ENCODE measurements around the gene PGAM1. TPM values are rescaled to one million over a fixed set of nuclear protein-coding genes. Genes with fewer than 3 reads are reported as not detected.
A peak's percentile ranks its signal among the peaks of the same experiment; 100 is the strongest.
"Not testable (repeated sequence)": the region's sequence is repeated elsewhere in the genome, so short reads cannot be mapped to it uniquely, and the experiment has no call there.

PGAM1 gene
- total RNA-seq, 1 experiment from 2014 or later = 846 TPM

DNA sequence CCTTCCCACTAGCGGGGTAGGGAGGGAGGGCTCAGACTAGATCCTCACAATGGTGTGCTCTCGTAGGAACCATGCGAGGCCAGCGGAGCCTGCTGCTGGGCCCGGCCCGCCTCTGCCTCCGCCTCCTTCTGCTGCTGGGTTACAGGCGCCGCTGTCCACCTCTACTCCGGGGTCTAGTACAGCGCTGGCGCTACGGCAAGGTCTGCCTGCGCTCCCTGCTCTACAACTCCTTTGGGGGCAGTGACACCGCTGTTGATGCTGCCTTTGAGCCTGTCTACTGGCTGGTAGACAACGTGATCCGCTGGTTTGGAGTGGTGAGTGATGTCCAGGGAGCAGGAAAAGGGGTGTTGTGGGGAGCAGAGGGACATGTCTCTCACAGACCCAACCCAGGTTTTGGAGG, 25.6 kb downstream of the PGAM1 start:
- no peak for DNase-seq (ENCODE audit: low spot score)
- in situ Hi-C loops (cut with HindIII; ENCODE audit: low sequenced_read_pairs) = no loop called here

DNA sequence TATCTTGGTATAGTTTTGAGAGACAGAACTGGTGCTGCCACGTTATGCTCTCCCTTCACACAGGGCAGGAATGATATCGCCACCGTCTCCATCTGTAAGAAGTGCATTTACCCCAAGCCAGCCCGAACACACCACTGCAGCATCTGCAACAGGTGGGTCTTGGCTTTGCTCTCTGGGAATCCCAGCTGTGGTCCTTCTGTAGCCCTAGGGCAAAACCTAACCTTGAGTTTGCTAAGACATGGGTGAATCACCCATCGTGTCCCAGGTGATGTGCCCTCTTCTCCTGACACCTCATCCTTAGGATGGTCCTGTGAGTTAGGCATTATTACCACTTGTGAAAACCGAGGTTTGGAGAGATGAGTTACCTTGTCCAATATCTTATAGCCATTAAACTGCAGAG, 26.4 kb downstream of the PGAM1 start:
- no peak for DNase-seq (ENCODE audit: low spot score)
- in situ Hi-C loops (cut with HindIII; ENCODE audit: low sequenced_read_pairs) = no loop called here

DNA sequence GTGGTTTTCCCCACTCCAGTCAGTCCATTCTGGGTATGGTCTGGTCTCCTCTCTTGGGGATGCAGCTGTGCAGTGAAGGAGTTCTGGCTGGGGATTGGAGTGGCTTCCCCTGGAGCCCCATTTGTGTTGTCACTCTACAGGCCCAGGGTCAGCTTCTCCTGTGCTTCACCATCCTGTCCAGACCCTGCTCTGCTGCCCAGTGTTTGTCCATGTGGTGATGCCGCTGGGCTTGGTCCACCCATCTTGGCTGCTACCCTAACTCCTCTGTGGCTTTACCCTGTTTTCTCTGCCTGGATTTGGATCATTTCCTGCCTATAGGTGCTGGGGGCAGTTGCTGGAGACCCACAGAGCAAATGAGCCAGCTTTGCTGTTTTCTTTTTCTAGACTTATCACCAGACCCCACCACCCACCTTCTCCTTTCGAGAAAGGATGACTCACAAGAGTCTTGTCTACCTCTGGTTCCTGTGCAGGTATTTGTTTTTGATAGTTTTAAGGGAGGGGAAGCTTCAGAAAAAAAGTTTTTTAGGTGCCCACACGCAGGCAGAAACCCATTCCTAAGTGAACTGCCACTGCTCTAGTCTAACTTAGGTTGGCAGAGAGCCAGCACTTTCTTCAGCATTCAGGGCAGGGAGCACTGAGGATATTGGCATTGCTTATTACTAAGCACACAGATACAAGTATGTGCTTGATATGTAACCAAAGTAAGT, 28.5 kb downstream of the PGAM1 start:
- in situ Hi-C loops (cut with HindIII; ENCODE audit: low sequenced_read_pairs) = no loop called here
- peak; percentile 28 for DNase-seq (ENCODE audit: low spot score)

DNA sequence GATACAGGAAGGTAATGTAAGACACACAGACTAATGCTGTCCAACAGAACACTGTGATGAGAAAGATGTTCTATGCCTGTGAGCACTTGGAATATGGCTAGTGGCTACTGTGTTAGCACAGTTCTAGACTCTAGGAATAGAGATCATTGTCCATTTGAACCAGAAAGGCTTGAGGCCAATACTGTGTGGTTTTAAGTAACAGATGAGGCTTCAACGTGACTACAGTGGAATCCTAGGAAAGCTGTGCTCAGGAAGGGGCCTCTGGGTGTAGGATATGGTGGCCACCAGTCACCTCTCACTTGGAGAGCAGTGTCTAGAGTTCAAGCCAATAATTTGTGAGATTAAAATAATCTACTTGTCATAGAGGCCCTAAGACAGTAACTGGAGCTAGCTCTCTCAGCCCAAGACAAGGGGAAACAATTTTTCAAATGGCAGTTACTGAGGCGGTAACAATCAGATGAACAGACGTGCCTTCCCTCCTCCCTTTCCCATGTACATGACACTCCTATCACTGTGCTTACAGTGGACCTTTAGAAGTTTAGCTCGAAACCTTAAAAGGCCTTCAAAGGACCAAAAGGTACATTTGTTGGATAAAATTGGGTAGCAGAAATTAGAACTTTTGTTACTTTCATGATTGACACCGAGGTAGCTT, 30.2 kb downstream of the PGAM1 start:
- in situ Hi-C loops (cut with HindIII; ENCODE audit: low sequenced_read_pairs) = no loop called here
- no peak for DNase-seq (ENCODE audit: low spot score)

DNA sequence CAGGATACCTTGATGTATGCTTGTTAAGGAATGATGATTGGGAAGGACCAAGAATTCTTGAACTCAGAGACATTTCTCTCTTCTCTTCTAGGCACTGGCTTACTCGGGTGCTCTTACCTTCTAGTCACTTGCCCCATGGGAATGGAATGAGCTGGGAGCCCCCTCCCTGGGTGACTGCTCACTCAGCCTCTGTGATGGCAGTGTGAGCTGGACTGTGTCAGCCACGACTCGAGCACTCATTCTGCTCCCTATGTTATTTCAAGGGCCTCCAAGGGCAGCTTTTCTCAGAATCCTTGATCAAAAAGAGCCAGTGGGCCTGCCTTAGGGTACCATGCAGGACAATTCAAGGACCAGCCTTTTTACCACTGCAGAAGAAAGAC, 30.7 kb downstream of the PGAM1 start:
- in situ Hi-C loops (cut with HindIII; ENCODE audit: low sequenced_read_pairs) = no loop called here
- DNase-seq (ENCODE audit: low spot score) = no peak

DNA sequence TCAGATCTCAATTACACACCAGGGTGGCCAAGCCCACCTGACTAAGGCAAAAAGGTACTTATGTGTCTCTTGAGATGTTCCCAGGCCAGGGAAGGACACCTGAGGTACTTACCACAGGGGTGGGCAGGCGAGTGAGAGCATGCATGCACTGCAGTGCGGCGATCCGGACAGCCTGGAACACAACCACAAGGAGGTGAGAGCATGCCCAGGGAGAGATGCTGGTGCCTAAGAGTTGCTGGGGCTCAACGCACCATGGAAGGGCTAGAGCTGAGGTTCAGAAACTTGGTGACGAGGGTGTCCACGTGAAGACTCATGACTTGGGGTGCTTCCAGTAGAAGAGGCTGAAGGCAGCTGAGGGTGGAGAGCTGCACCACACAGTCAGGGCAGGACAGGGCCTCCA, 33.1 kb downstream of the PGAM1 start:
- DNase-seq (ENCODE audit: low spot score) = no peak
- in situ Hi-C loops (cut with HindIII; ENCODE audit: low sequenced_read_pairs) = no loop called here

DNA sequence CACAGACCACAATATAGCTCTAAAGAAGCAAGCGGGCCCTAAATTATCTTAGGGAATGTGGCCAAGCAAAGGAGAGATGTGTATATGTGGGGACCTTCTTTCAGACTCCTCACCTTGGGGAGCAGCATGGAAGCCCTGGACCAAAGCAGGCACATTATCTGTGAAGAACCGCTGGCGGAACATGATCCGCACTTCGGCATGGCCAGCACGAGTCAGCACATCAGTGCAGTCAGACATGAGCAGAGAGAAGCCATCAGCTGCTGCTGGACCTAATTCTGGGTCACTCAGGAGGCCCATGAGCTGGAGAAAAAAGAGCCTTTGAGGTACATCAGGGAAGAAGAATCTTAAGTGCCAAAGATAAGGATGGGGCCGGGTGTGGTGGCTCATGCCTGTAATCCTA, 33.9 kb downstream of the PGAM1 start:
- in situ Hi-C loops (cut with HindIII; ENCODE audit: low sequenced_read_pairs) = no loop called here

DNA sequence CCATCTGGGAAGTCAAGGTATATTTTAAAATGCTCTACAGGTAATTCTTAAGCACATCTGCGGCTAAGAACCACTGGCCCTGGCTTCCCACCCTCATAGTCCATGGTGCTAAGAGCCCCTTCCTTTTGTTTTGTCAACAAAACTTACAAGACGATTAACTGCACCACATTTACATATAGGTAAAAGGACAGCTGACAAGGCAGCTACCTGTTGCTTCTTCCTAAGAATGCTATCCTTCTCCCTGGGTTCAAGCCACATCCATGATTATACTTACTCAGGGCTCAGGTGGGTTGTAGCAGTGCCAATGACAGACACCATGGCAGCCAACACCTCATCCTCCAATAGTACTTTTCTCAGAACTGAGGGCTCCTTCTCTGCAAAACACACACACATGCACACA, 36.3 kb downstream of the PGAM1 start:
- in situ Hi-C loops (cut with HindIII; ENCODE audit: low sequenced_read_pairs) = no loop called here
- DNase-seq (ENCODE audit: low spot score) = no peak

More for the DNA sequence above, 33.9 kb downstream of the PGAM1 start:
- no peak for DNase-seq (ENCODE audit: low spot score)

DNA sequence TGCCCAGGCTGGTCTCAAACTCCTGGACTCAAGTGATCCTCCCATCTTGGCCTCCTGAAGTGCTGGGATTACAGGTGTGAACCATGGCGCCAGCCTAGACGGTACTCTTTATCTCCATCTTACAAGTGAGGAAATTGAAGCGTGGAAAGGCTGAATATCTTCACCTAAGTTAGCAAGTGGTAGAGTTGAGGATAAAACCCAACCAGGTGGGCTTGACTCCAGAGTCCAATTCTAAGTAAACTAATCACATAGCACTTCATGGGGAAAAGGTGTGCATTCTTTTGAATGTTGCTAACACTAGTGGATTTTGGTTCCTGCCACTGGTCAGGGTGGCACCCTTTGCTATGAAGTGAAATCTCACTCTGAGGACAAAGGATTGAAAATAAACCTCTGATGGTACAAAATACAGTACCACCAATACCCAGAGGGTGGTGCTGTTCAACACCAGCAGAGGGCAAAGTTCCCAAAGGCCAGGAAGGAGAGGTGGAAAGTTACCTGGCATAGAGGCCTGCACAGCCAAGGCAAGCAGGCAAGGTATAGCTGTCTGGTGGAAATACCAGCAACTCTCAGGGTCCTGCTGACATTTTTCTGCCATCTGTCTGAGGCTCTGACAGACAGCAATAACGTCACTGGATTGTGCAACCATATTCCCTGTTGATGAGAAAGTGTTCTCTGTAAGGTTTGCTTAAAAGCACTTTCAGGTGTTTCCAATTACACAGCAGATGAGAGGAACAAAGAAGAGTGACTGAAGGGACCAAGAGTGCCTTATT, 37.6 kb downstream of the PGAM1 start:
- DNase-seq (ENCODE audit: low spot score) = peak; percentile 74
- in situ Hi-C loops (cut with HindIII; ENCODE audit: low sequenced_read_pairs) = no loop called here

DNA sequence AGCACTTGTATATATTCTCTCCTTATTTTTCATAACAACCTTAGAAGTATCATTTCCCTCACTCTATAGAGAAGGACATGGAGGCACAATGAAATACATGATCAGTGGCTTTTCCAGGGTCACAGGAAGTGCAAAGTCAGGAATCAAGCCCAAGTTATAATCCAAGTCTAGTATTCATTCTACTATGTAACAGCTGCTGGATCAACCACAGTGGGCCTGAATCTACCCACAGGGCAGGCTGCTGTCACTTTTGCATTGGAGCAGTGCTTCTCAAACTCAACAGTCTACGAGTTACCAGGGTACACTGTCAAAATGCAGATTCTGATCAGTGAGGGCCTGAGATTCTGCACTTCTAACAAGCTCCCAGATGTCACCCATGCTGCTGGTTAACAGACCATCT, 38.2 kb downstream of the PGAM1 start:
- DNase-seq (ENCODE audit: low spot score) = no peak
- in situ Hi-C loops (cut with HindIII; ENCODE audit: low sequenced_read_pairs) = no loop called here

DNA sequence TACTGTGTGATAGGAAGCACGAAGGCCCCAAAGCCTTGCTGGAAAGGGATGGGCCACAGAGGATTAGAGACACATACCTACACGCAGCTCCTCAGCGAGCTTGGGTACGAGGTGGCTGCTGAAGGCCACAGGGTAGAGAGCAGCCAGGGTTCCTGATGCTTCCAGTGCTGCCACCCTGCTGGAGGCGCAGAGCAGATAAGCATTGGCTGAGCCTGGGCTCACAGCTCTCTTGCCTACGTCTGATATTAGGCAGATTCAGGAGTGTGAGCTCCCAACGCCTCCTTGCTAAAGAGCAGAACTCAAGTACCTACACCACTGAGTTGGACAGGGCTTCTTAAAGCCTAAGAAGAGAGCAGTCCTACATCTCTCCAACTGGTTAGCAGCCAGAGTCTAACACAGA, 40.0 kb downstream of the PGAM1 start:
- DNase-seq (ENCODE audit: low spot score) = no peak
- in situ Hi-C loops (cut with HindIII; ENCODE audit: low sequenced_read_pairs) = no loop called here

DNA sequence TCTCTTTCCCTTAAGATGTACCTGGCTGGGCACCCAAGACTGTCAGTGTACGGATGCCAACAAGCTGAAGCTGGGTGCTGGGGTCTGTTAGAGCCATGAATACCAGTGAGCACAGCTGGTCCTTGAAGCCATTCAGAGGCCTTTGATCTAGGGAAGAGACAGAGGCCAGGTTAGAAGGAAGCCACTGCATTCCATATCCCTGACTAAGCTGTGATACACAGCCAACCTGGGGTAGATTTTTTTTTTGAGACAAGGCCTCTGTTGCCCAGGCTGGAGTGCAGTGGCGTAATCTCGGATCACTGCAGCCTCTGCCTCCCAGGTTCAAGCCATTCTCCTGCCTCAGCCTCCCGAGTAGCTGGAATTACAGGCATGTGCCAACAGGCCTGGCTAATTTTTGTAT, 40.8 kb downstream of the PGAM1 start:
- DNase-seq (ENCODE audit: low spot score) = no peak
- in situ Hi-C loops (cut with HindIII; ENCODE audit: low sequenced_read_pairs) = no loop called here

DNA sequence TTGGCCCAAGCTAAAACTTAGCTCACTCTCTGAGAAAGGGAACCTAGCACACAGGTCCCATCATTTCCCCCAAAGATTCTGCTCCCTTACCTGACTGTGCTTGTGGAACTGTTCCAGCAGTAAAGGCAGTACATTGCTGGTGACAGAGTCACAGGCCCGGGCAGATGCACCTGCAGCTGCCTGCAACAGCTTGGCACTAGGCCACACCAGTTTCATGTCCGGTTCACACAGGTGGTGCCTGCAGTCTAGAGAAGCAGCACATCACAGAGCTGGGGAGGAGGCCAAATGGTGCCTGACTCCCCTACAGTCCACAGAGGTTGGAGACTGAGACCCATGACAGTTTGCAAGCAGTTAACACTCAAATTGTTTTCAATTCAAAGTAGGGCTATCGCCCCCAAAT, 42.2 kb downstream of the PGAM1 start:
- in situ Hi-C loops (cut with HindIII; ENCODE audit: low sequenced_read_pairs) = no loop called here
- no peak for DNase-seq (ENCODE audit: low spot score)

DNA sequence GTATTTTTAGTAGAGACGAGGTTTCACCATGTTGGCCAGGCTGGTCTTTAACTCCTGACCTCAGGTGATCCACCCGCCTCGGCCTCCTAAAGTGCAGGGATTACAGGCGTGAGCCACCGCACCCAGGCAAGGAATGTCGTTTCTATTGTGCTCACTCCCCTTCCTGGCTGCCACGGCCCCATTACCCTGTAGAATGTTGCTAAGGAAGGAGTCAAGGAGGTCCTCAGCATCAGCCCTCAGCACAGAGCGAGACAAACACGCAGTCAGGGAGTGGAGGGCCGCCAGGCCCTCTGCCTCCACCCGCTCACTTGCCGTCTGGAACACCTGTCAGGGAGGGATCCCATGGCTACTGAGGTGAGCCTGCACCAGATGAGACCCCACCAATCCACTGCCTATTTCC, 42.8 kb downstream of the PGAM1 start:
- DNase-seq (ENCODE audit: low spot score); in situ Hi-C loops (cut with HindIII; ENCODE audit: low sequenced_read_pairs): not testable (repeated sequence)

DNA sequence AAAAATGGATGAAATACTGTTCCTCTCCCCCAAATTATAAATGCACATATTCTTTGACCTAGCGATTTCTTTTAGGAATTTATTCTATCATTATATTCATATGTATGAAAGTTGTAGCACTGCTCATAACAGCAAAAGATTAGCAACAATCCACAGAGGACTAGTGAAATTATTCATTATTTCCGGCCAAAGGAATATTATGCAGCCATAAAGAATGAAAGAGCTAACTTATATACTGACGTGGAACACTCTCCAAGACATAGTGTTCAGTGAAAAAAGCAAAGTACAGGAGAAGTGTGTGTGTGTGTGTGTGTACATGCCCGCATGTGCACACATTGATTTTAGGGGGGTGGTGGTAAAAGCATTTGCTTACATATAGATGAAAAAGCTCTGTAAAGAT, 48.9 kb downstream of the PGAM1 start:
- no peak for DNase-seq (ENCODE audit: low spot score)
- in situ Hi-C loops (cut with HindIII; ENCODE audit: low sequenced_read_pairs) = no loop called here

DNA sequence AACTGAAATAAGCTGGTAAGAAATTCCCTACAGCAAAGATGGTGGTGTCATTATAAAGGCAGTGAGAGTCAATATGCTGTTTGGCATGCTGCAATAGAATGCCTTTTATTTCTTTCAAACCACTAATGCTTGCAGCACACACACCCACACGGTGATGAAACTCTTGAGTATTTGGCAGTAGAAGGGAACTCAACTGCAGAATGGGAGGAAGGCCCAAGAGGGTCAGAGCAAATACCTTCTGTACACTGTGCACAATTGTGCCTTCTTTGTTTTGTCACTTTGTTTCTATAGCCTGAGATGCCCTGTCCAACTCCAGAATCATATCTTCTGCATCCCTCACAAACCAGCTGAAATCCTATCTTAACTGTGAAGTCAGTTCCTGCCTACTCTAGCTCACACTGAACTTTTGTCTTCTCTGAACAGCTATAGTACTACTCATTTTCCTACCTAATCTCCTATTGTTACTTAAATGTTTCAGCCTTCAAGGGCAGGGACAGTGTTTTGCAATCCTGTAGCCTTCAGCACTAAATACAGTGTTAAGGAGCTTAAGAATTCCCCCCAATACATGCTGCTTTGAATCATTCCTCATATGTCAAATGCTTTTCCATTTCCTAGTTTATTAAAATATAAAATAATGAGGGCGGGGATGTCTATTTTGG, 50.1 kb downstream of the PGAM1 start:
- no peak for DNase-seq (ENCODE audit: low spot score)
- in situ Hi-C loops (cut with HindIII; ENCODE audit: low sequenced_read_pairs) = no loop called here

DNA sequence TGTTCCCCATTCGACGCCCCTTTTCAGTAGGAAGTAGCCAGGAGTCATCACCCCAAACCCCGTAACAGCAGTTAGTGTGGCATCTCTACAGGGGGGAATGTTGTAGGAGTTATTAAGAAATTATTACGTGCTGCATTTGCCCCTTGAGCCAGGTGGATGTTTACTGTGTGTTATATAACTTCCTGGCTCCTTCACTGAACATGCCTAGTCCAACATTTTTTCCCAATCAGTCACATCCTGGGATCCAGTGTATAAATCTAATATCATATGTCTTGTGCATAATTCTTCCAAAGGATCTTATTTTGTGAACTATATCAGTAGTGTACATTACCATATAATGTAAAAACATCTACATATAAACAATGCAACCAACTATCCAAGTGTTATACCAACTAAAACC, 53.4 kb downstream of the PGAM1 start:
- in situ Hi-C loops (cut with HindIII; ENCODE audit: low sequenced_read_pairs) = not testable (repeated sequence)

DNA sequence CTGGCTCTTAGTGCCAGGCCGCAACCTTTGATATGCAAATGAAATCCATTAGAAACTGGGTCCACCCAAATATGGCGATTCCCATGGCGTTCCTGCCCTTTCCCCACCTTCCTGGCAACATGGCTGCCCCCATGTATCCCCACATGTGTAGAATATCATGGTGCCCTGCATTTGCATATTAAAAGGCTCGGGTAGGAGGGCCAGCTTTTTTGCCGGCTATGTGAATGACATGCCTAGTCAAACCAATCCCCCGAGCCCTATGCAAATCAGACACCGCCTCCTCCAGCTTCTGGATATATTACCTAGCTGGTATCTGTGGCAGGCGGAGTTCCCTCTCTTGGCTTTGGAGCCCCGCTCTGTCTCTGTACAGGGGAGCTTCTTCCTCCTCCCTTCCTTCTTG, 53.9 kb downstream of the PGAM1 start:
- DNase-seq (ENCODE audit: low spot score) = no peak
- in situ Hi-C loops (cut with HindIII; ENCODE audit: low sequenced_read_pairs) = no loop called here

More for the DNA sequence above, 53.4 kb downstream of the PGAM1 start:
- DNase-seq (ENCODE audit: low spot score) = peak; percentile 35

DNA sequence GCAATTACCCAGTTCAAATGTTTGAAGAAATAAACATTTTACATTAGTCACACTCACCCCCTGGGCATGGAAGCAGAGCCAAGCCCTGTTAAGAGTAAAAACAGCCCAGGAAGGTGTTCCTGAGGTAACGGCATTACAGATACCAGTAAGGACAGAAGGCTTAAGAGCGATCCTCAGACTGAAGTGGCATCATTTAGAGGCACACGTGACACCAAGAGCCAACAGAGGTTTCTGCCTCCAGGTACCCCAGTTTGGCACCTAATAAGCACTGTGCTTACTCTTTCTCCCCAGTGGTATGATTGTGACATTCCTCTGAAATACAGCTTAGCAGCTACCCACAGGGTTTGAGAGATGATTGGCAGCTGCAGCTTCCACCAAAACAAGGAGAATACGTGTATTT, 55.1 kb downstream of the PGAM1 start:
- in situ Hi-C loops (cut with HindIII; ENCODE audit: low sequenced_read_pairs) = no loop called here

DNA sequence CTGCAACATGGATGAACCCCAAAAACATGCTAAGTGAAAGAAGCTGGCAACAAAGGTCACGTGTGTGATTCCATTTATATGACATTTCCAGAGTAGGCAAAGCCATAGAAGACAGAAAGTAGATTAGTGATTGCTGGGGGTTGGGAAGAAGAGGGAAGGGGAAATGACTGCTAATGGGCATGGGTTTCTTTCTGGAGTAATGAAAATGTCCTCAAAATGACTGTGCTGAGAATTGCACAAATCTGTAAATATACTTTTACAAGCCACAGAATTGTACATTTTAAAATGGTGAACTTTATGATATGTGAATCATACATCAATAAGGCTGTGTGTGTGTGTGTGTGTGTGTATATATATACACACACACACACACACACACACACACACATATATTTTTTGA, 56.4 kb downstream of the PGAM1 start:
- in situ Hi-C loops (cut with HindIII; ENCODE audit: low sequenced_read_pairs) = no loop called here
- DNase-seq (ENCODE audit: low spot score) = no peak

More for the DNA sequence above, 55.1 kb downstream of the PGAM1 start:
- no peak for DNase-seq (ENCODE audit: low spot score)
